Measurements from ENCODE around the gene CREB1. TPM values are rescaled to one million over a fixed set of nuclear protein-coding genes. Genes with fewer than 3 reads are reported as not detected.

The CREB1 gene
- total RNA-seq, result 86.0 TPM

DNA sequence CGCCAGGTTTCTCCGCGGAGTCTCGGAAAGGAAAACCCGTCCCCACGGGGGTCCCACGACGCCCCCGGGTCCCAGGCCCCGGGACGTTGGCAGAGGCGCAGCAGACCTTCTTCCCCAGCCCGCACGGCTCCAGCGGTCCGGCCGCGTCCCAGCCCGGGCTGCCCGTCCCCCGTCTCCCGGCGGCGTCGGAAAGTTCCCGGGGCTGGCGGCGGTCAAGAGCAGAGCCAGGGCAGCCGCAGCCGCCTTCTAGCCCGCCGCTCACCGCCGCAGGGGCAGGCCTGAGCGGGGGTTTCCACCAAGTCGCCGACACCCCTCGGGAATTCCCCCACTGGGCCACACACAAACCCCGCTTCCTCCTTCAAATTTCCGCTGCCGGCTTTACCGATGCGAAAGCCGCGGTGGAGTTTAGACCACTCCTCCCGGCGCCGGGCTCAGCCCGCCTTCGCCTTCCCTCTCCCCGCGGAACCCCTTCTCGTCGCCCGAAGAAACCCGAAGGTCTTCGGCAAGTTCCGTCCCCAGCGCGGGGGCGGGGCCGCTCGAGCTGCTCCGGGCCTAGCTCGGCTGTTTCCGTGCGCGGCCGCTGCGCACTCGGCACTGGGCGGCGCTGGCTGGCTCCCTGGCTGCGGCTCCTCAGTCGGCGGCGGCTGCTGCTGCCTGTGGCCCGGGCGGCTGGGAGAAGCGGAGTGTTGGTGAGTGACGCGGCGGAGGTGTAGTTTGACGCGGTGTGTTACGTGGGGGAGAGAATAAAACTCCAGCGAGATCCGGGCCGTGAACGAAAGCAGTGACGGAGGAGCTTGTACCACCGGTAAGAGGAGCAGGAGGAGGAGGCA, at the start of gene CREB1:
Gene CREB1 (plus strand): TSS at position 633 of the 830 bp plus-strand sequence. CDS start 25,674 bp downstream, outside the sequence.

DNA sequence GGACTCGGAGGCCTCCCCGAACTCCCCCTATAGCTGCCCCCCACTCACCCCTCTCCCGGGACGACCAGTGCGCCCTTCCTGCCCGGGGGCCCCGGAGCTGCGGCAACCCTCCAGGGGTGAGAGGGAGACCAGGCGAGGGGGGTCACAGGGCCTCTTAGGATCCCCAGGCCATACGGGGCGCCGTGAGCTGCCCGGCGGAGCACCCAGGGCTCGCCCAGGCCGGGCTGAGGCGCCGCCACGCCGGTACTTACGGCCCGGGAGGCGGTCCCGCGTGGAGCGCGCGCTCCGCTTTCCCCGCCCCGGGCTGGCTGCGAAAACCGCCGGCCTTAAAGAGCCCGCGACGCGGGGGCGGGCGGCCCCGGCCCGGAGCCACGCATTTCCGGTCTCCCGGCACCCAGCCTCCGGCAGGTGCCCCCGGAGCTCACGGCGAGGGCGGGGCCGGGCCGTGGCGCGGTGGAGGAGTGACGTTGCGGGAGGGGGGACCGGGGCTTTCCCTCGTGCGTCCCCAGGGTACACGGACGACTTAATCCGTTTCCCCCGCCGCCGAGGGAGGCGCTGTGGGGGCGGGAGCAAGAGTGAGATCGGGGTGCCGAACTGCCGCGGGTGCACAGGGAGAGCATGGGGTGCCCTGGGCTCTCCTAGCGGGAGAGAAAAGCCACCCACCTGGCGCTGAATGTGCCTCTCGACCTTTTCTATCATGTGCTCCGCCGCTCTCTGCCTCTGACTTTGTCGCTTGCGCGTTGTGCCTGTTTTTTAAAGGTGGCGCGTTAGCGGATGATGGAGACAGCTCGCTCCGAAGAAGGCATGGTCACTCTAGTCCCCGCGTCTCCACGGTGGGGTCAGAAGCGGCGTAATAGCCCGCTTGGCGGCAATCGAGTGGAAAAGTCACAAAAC, 95.5 kb downstream of the CREB1 start, which contains the start of gene METTL21A:
Gene METTL21A (minus strand): TSS at position 381 of the 894 bp plus-strand sequence. CDS start 1,019 bp downstream, outside the sequence.

Other genes starting within 250 kb of the CREB1 start
- 17.1 TPM for gene METTL21A, start 95.4 kb downstream of the CREB1 start, total RNA-seq
- gene CCNYL1, start 181.7 kb downstream of the CREB1 start, total RNA-seq, result 28.1 TPM
- gene FZD5, start 239.9 kb downstream of the CREB1 start, total RNA-seq, result 4.8 TPM

Measured in diencephalon (tissue), 1 donor.